A549 (cell line): ENCODE measurements around the gene FAM219A.
"Not testable (repeated sequence)": the region's sequence is repeated elsewhere in the genome, so short reads cannot be mapped to it uniquely, and the experiment has no call there.

Source experiments
- CHD2 ChIP-seq: fragments of 150-350 bp; IDR thresholded peaks from 2 replicates; pipeline ENCODE4 v1.6.1; 2014; ENCODE audit warnings: low read length; ENCODE audit not compliant: partially characterized antibody
- CTCF ChIP-seq: fragments of >200 bp; sonication (Bioruptor Twin); formaldehyde crosslinking; IDR thresholded peaks from 3 replicates; pipeline ENCODE4 v1.5.1; 2016
- POLR2A ChIP-seq: IDR thresholded peaks from 2 replicates; pipeline ENCODE4 v1.6.1; 2012; ENCODE audit warnings: mild to moderate bottlenecking, low read length
- RCOR1 ChIP-seq: fragments of 150-350 bp; IDR thresholded peaks from 2 replicates; pipeline ENCODE4 v1.6.1; 2014; ENCODE audit warnings: antibody characterized with exemption, low read length, low read depth

- not testable (repeated sequence) for TF ChIP-seq POLR2A, CTCF, RCOR1, CHD2
Measured at GRCh38 chr9:34368796-34369195, 89.6 kb downstream of the FAM219A start.
